Nucleus accumbens (tissue), 56 donors: ENCODE results near the gene KRT71.

Experiments
- DNase-seq, 56 donors: peaks; one replicate each; lab custom pipeline; 2025; lab: John Stamatoyannopoulos, UW

KRT71 gene

GRCh38 chr12:52524241-52524897, 28.6 kb downstream of the KRT71 start:
- DNase-seq: no peak

DNA sequence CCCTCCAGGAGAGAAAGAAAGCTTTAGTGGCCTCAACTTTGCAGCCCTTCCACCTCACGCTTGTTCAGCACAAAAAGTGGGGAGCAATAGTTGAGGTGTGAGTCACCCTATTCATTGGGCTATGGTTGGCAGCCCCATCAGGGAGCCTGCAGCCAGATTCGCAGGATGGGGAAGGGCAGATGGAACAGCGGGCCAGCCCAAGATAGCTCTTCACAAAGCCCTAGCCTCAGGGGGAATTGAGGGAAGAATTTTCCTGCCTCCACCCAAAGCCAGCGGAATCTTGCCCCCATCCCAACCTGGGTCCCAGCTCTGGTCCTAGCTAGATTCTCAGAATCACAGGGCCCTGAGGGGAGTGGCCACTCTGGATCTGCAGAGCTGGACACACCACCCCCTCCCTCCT, 29.1 kb downstream of the KRT71 start:
- no peak for DNase-seq

DNA sequence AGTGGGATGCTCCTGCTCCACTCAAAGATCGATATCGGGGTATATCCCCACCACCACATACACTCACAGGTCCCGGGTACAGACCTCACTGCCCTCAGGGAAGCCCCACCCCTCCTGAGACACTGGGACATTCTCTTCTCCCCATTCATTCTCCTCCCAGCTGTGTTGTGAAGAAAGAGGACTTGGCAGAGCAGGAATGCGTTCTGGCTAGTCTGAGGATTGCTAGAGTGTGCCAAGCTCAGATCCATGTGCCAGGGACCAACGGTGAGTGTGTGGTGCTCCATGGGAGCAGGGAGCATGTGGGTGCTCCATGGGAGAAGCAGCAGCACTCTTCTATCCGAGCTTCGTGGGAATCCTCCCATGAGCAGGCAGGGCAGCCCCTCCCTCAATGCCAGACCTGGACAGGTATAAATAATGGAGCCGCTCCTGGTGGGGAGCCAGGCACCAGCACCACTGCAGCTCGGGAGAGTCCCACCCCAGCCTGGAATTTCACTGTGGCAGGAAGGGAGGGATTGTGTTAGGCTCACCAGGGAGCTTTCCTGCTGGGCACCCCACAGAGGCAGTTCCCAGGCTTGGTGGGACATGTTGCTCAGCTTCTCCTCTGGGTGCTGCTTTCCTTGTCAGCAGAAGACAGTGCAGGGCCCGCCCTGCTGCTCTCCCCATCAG, 30.5 kb downstream of the KRT71 start:
- peak in 1 of 56 donors; percentile 31 for DNase-seq

- DNase-seq: no peak
These were observed 31.2 kb downstream of the KRT71 start for GRCh38 chr12:52521568-52522266.

GRCh38 chr12:52521175-52521567, 31.8 kb downstream of the KRT71 start:
- no peak for DNase-seq

DNA sequence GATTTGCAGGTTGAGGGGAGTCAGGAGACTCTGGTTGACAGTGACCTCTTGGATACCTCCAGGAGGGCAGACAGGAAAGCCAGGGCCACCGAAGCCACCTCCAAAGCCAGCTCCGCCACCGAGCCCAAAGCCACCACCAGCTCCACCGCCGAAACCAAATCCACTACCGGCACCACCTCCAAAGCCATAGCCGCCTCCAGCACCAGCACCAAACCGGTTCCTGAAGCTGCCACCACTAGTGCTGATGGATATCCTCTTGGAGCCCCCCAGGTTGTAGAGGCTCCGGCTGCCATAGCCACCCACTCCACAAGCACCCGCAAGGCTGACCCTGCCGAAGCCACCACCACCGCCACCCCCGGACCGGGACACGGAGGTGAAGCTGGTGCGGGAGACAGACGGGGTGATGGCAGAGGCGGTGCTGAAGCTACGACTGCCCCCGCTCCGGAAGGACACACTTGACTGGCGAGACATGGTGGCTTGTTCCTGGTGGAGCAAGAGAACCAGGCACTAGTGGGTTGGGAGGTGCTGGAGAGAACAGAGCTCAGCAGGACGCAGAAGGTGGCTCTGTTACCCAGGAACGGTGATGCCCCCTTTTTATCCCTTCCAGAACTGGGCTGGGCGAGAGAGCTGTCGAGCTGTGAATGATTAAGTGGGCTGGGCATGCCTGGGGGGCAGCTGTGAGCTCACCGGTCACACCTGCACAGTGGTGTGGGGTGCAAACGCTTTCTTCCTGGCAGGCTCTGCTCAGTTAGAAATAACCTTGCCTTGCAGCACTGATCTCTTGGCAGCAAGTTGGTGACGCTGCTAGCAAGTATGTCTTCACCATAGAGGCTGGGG, 32.9 kb downstream of the KRT71 start, which contains the start of gene KRT5:
Gene KRT5, minus strand, starts transcription at position 569 of the 837 bp plus-strand sequence. Its CDS starts 98 bp downstream, at position 471.
- DNase-seq: no peak

DNA sequence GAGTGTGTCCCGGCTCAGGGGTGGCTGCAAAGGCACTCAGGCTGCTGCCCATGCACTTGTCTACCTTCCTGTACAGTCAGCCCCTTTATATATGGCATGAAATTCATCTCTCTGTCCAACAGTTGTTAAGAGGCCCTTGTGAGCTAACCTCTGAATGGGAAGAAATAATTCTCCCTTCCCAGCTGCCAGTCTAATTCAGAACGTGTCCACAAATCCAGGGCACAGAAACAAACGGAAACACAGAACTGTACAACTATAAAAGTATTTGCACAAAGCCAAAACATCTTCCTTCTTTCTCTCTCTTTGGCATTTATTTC, 33.6 kb downstream of the KRT71 start:
- no peak for DNase-seq

GRCh38 chr12:52518574-52519386, 34.2 kb downstream of the KRT71 start:
- no peak for DNase-seq

GRCh38 chr12:52517888-52518287, 35.1 kb downstream of the KRT71 start:
- DNase-seq: peak in 23 of 56 donors; percentile 10 to 80 (median 56)

DNA sequence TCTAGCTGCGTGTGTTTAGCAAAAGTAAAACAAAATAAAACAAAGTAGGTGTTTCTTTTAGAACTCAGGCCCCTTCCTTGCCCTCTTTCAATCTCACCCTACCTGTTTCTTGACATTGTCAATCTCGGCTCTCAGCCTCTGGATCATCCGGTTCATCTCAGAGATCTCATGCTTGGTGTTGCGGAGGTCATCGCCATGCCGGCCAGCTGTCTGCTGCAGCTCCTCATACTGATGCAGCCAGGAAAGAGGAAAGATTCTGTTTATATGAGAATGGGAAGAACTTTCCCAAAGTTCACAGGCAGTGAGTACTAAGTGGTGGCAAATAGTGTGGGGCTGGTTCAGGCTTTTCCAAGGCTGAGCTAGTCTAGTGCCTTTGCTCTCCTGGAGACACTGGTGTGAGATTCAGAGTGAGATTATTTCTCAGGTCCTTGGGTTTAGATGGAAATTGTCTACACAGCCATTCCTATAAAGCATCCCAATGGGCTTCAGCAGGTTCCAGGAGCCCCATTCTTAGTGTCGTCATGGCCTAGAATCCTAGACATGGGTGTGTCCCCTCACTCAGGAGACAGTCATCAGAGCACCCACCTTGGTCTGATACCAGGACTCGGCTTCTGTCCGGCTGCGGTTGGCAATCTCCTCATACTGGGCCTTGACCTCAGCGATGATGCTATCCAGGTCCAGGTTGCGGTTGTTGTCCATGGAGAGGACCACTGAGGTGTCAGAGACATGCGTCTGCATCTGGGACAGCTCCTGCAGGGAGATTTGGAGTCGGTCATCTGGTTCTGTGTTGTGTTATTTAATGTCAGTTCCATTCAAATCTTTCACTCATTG, 35.7 kb downstream of the KRT71 start:
- DNase-seq: no peak

- no peak for DNase-seq
These were observed 36.8 kb downstream of the KRT71 start for GRCh38 chr12:52515927-52516831.

DNA sequence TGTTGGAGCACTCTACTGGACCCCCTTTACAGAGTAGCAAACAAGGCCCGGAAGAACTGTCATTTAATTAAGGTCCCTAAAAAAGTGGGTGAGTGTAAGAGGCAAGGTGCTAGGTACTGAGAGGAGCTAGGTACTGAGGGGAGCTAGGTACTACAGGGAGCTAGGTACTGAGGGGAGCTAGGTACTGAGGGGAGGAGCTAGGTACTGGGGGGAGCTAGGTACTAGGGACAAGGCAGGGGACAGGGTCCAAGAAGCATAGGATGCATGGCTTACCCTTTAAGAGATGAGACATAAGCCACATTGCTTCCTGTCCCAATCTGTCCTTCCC, 37.7 kb downstream of the KRT71 start:
- DNase-seq: no peak

- no peak for DNase-seq
These were observed 38.2 kb downstream of the KRT71 start for GRCh38 chr12:52514471-52515318.

DNA sequence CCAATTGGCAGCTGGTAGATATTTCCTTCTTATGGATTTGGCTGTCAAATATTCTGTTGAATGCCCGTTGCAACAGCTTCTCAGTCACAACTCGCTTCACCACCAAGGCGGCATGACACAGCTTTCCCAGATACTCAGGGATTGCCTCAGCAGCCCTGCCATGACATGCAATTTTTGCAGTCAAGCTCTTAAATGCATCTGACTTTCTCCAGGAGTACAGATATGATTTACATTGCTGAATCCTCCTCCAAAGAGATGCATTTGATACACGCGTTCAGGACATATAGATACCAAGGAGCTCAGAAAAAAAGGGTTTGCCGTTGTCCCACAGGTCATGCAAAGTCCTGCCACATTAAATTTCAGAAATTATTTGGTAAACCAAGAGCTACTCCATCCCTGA, 39.2 kb downstream of the KRT71 start:
- no peak for DNase-seq

GRCh38 chr12:52508211-52508610, 44.7 kb downstream of the KRT71 start:
- no peak for DNase-seq

DNA sequence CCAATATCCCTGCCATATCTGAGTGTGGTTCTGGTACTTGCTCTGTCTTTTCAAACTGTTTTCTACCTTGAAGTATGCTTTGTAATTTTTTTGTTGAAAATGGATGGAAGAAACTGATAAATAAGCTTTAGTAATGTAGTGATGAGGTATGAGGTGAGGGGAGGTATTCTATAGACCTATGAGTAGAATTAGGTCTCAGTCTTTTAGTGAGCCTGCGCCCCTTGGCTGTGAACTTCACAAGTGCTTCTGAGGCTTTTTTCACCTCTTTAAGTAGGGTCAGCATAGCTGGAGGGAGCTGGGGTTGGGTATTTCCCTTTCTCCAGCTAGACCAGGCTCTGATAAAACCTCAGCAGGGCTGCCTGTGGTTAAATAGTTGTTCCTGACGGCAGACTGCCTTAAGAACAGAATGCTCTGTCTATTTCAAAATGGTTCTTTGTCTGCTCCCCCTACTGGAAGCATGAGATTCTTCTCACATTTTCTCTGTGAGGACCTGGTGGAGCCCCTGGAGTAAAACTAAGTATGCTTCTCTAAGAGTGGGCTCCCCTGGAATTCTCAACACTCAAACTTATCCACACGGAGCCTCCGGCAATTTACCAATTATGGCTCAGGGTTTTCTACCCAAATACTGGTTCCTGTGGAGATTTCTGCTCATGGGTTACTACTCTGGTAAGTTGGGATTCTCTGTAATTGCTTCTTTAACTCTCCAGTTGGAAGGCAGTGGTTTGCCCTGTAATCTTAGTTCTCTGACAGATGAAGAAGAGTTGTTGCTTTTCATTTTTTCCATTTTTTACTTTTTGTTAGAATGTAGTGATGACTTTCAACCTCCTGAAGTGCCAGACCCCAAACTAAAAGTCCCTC, 45.9 kb downstream of the KRT71 start:
- DNase-seq: no peak
